H9 (cell line): ENCODE measurements around the gene NAPA. TPM values are rescaled to one million over a fixed set of nuclear protein-coding genes. Genes with fewer than 3 reads are reported as not detected.
A peak's percentile ranks its signal among the peaks of the same experiment; 100 is the strongest.

ENCODE experiments used
- DNase-seq: peaks from one replicate; pipeline ENCODE4 v3.0.0-alpha.2; 2017
- H2AFZ ChIP-seq: one replicate; pipeline ENCODE4 v1.6.1; 2013; ENCODE audit warnings: mild to moderate bottlenecking, low read length, control low read depth, moderate library complexity
- H2AK5ac ChIP-seq: 2 replicates; pipeline ENCODE4 v1.6.1; 2013; ENCODE audit warnings: low read length, control low read depth, mixed read lengths; ENCODE audit not compliant: insufficient read length
- H2BK120ac ChIP-seq: one replicate; pipeline ENCODE4 v1.6.1; 2013; ENCODE audit warnings: low read depth, mild to moderate bottlenecking, low read length, control low read depth, inconsistent platforms; ENCODE audit not compliant: poor library complexity, severe bottlenecking
- H2BK12ac ChIP-seq: 2 replicates; pipeline ENCODE4 v1.6.1; 2013; ENCODE audit warnings: low read length, control low read depth, mixed read lengths, low read depth; ENCODE audit not compliant: insufficient read length
- H2BK15ac ChIP-seq: 2 replicates; pipeline ENCODE4 v1.6.1; 2013; ENCODE audit warnings: low read depth, low read length, control low read depth
- H2BK20ac ChIP-seq: one replicate; pipeline ENCODE4 v1.6.1; 2013; ENCODE audit warnings: low read depth, mild to moderate bottlenecking, low read length, control low read depth, inconsistent platforms; ENCODE audit not compliant: poor library complexity, severe bottlenecking
- H2BK5ac ChIP-seq: 2 replicates; pipeline ENCODE4 v1.6.1; 2013; ENCODE audit warnings: low read length, control low read depth, mixed read lengths; ENCODE audit not compliant: insufficient read length
- H3K14ac ChIP-seq: 2 replicates; pipeline ENCODE4 v1.6.1; 2013; ENCODE audit warnings: low read length, control low read depth; ENCODE audit not compliant: insufficient read depth
- H3K18ac ChIP-seq: 2 replicates; pipeline ENCODE4 v1.6.1; 2013; ENCODE audit warnings: low read depth, mild to moderate bottlenecking, mixed read lengths, low read length, control low read depth; ENCODE audit not compliant: insufficient read length
- H3K23ac ChIP-seq: 2 replicates; pipeline ENCODE4 v1.6.1; 2013; ENCODE audit warnings: low read length, control low read depth, mixed read lengths, low read depth; ENCODE audit not compliant: insufficient read length
- H3K23me2 ChIP-seq: 2 replicates; pipeline ENCODE4 v1.6.1; 2013; ENCODE audit warnings: low read depth, mild to moderate bottlenecking, mixed read lengths, low read length, control low read depth; ENCODE audit not compliant: insufficient read length, poor library complexity, severe bottlenecking
- H3K27ac ChIP-seq: 2 replicates; pipeline ENCODE4 v1.5.1; 2013; ENCODE audit warnings: low read length, control low read depth, mixed read lengths, low read depth; ENCODE audit not compliant: insufficient read length
- H3K27me3 ChIP-seq: 2 replicates; pipeline ENCODE4 v1.6.1; 2013; ENCODE audit warnings: low read length, control low read depth, inconsistent platforms; ENCODE audit not compliant: insufficient read depth
- H3K4ac ChIP-seq: 2 replicates; pipeline ENCODE4 v1.6.1; 2013; ENCODE audit warnings: low read depth, mild to moderate bottlenecking, control low read depth, inconsistent platforms, low read length, moderate library complexity
- H3K4me1 ChIP-seq: 2 replicates; pipeline ENCODE4 v1.6.1; 2013; ENCODE audit warnings: low read length, control low read depth, inconsistent platforms; ENCODE audit not compliant: insufficient read depth
- H3K4me2 ChIP-seq: 2 replicates; pipeline ENCODE4 v1.6.1; 2013; ENCODE audit warnings: low read length, control low read depth, mixed read lengths; ENCODE audit not compliant: insufficient read length, insufficient read depth
- H3K56ac ChIP-seq: 2 replicates; pipeline ENCODE4 v1.6.1; 2013; ENCODE audit warnings: low read depth, mild to moderate bottlenecking, mixed read lengths, low read length, control low read depth; ENCODE audit not compliant: insufficient read length
- H3K79me1 ChIP-seq: 2 replicates; pipeline ENCODE4 v1.6.1; 2013; ENCODE audit warnings: low read depth, mild to moderate bottlenecking, moderate library complexity, low read length, control low read depth, inconsistent platforms; ENCODE audit not compliant: insufficient read depth, poor library complexity, severe bottlenecking
- H3K79me2 ChIP-seq: 2 replicates; pipeline ENCODE4 v1.6.1; 2013; ENCODE audit warnings: low read length, control low read depth, inconsistent platforms; ENCODE audit not compliant: insufficient read depth
- H3K9ac ChIP-seq: 2 replicates; pipeline ENCODE4 v1.6.1; 2013; ENCODE audit warnings: low read length, control low read depth, mixed read lengths; ENCODE audit not compliant: insufficient read length; ENCODE audit errors: extremely low read depth
- H3K9me3 ChIP-seq: one replicate; pipeline ENCODE4 v1.6.1; 2013; ENCODE audit warnings: low read depth, low read length, inconsistent platforms; ENCODE audit not compliant: control insufficient read depth
- H3T11ph ChIP-seq: one replicate; pipeline ENCODE4 v1.6.1; 2013; ENCODE audit warnings: mild to moderate bottlenecking, low read length, control low read depth, inconsistent platforms
- H4K20me1 ChIP-seq: one replicate; pipeline ENCODE4 v1.6.1; 2013; ENCODE audit not compliant: control insufficient read depth, insufficient read length, insufficient read depth
- H4K5ac ChIP-seq: 2 replicates; pipeline ENCODE4 v1.6.1; 2013; ENCODE audit warnings: low read depth, mild to moderate bottlenecking, mixed read lengths, low read length, control low read depth; ENCODE audit not compliant: insufficient read length
- H4K8ac ChIP-seq: replicated peaks from 2 replicates; pipeline ENCODE4 v1.6.1; 2013; ENCODE audit warnings: low read length, control low read depth, mixed read lengths, low read depth; ENCODE audit not compliant: insufficient read length
- H4K91ac ChIP-seq: 2 replicates; pipeline ENCODE4 v1.6.1; 2013; ENCODE audit warnings: low read depth, mild to moderate bottlenecking, moderate library complexity, mixed read lengths, low read length, control low read depth; ENCODE audit not compliant: insufficient read length
- H3K27ac Mint-ChIP-seq, 3 experiments: 2 replicates in 2 of 3; 3 replicates in 1 of 3; pipeline ENCODE4 v1.8.0; 2020 to 2021; ENCODE audit warnings: mixed read lengths in 3 of 3, mild to moderate bottlenecking in 1 of 3, moderate library complexity in 1 of 3
- H3K27me3 Mint-ChIP-seq: 2 replicates; pipeline ENCODE4 v1.8.0; 2021; ENCODE audit warnings: low read depth, mild to moderate bottlenecking, moderate library complexity, mixed read lengths
- H3K36me3 Mint-ChIP-seq, 3 experiments: 2 replicates in 2 of 3; 3 replicates in 1 of 3; pipeline ENCODE4 v1.8.0; 2020 to 2021; ENCODE audit warnings: low read depth in 3 of 3, mixed read lengths in 3 of 3; ENCODE audit not compliant: insufficient read depth in 1 of 3
- H3K4me1 Mint-ChIP-seq, 2 experiments: 2 replicates each; pipeline ENCODE4 v1.8.0; 2020; ENCODE audit warnings: mixed read lengths in 2 of 2
- H3K4me3 Mint-ChIP-seq, 2 experiments: 2 replicates in 1 of 2; 3 replicates in 1 of 2; pipeline ENCODE4 v1.8.0; 2020 to 2021; ENCODE audit warnings: mild to moderate bottlenecking in 2 of 2, mixed read lengths in 2 of 2, moderate library complexity in 1 of 2
- H3K9me3 Mint-ChIP-seq, 2 experiments: 2 replicates in 1 of 2; 3 replicates in 1 of 2; pipeline ENCODE4 v1.8.0; 2020; ENCODE audit warnings: mild to moderate bottlenecking in 2 of 2, mixed read lengths in 2 of 2, moderate library complexity in 1 of 2
- CTCF ChIP-seq: fragments of 200-600 bp; sonication (generic); conservative IDR thresholded peaks from 3 replicates; pipeline ENCODE4 v1.8.0; 2021; ENCODE audit warnings: antibody characterized with exemption, mild to moderate bottlenecking
- WGBS: extraction: QIAGEN DNeasy Blood & Tissue Kit; methylation state at CpG from one replicate; pipeline ENCODE4 v1.1.7; 2013; ENCODE audit warnings: missing lambda C conversion rate, low lambda C conversion rate, mixed read lengths; ENCODE audit not compliant: insufficient read length; ENCODE audit errors: extremely low coverage; 5-methylcytosine and 5-hydroxymethylcytosine counted together
- total RNA-seq: library from RNA; stranded (reverse); gene quantifications from 2 replicates; pipeline ENCODE4 v1.2.1, GENCODE V29; 2021

Gene NAPA
- total RNA-seq, 1 experiment from 2014 or later = 62.8 TPM

DNA sequence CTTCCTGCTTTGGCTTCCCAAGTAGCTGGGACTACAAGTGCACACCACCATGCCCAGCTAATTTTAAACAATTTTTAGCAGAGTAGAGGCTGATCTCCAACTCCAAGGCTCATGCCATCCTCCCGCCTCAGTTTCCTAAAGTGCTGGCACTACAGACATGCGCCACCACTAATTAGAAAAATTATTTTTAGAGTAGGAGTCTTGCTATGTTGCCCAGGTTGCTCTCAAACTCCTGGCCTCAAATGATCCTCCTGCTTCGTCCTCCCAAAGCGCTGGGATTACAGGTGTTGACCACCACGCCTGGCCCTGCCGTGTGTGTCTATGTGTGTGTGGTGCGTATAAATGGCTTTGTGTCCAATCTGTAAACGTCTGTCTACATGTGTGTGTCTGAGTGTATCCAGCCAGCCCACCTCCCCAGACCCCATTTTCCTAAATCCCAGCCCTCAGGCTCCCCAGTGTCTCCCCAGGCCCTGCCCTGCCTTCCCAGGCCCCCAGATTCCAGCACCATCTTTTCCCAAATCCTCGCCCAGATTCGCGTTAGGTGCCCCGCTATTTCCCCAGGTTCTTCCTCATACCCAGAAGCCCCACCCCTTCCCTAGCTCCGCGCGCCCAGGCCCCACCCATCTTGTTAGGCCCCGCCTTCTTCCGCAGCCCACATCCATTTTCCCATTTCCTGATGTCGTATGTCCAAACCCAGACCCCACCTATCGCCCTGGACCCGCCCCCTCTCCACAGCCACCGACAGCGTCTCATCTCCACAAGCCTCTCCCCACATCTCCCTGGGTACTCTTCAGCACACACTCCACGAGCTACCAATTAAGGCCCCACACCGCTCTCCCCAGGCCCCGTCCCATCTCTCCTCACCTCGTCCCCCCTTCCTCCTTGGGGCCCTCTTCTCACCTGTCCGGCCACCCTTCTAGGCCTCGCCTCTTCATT, 68.1 kb downstream of the NAPA start:
- Histone ChIP-seq H3K9me3 (no peaks in the 10 kb centered on the region), H2AK5ac (no peak overlapping the region), H2BK120ac (no peak overlapping the region), H3K79me1 (no peaks in the 10 kb centered on the region), H3K4ac (no peak overlapping the region), H3T11ph (no peak overlapping the region), H3K56ac (no peak overlapping the region), H3K27ac (no peak overlapping the region), H2BK5ac (no peak overlapping the region), H4K5ac (no peak overlapping the region), H3K18ac (no peak overlapping the region), H4K20me1 (no peaks in the 10 kb centered on the region), H4K8ac (no peak overlapping the region), H4K91ac (no peak overlapping the region), H3K23ac (no peak overlapping the region), H3K27me3 (no peaks in the 10 kb centered on the region; the same call in 1 of the 2 replicates), H3K4me1 (peaks cover 10% of the 10 kb centered on the region; the same call in 1 of the 2 replicates), H2BK12ac (no peak overlapping the region), H3K23me2 (peaks cover 13% of the 10 kb centered on the region), H2AFZ (no peak overlapping the region), H3K14ac (peak overlapping the region; percentile 43; the same call in 1 of the 2 replicates), H3K79me2 (no peaks in the 10 kb centered on the region), H3K4me2 (peak overlapping the region; percentile 61), H2BK20ac (no peak overlapping the region), H3K9ac (no peak overlapping the region), H2BK15ac (no peak overlapping the region)
- Mint-ChIP-seq H3K9me3 (no peaks in the 10 kb centered on the region; a peak in 3 of 5 replicates), H3K27me3 (peaks cover 66% of the 10 kb centered on the region), H3K4me1 (peaks cover 37 to 45% of the 10 kb centered on the region in 2 experiments), H3K36me3 (peaks cover 0 to 1% (median 0%) of the 10 kb centered on the region in 3 experiments; a peak in 2 of 7 replicates), H3K4me3 (peak overlapping the region; percentile 74 to 88), H3K27ac (peak overlapping the region; percentile 4 to 97 (median 96); a peak in 5 of 7 replicates)
- WGBS = no CpG with 5 or more reads among the region's 28 CpGs
- DNase-seq = peak; percentile 96
- TF ChIP-seq CTCF = no peak
